GM21619 (cell line): Measurements from ENCODE around the gene CCDC178.

Experiments used
- ATAC-seq: cut with Tn5 transposase; IDR thresholded peaks from one replicate; pipeline ENCODE4 v1.9.1; 2021; ENCODE audit not compliant: unreplicated experiment

Gene CCDC178

DNA sequence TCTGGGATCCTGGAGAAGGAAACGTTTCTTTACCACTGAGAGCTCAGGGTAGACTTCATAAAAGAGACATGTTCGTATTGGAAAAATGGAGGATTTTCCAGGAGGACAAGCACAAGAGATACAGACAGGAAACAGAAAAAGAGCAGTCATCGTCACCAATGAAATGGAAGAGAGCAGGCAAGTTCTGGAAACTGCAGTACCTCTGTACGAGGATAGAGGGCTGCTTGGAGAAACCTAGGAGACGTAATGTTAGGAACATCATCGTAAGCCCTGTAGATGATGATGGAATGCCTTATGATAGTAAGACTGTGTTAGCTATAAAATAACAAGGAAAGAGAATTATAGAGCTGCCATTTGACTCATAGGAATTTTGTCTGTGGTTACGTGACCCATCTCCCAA lies 546.6 kb downstream of the CCDC178 start:
- ATAC-seq = no peak

DNA sequence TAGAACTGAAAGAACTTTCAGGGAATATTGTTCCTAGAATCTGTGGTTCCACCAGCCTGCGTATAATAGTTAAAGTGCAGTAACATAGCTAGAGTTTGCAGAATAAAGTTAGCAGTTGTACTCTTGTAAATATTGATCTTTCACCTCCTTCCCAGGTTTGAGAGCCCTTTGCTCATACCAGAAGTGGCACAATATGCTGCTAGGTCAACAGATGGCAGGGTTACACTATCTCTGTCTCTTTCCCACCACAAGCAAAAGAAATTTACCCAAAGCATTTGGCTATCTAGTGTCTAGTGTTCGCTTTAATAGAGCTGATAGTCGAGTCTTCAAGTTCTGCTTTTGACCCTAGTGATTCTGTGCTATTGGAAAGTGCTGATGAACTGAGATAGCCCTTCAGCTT lies 548.7 kb downstream of the CCDC178 start:
- no peak for ATAC-seq

DNA sequence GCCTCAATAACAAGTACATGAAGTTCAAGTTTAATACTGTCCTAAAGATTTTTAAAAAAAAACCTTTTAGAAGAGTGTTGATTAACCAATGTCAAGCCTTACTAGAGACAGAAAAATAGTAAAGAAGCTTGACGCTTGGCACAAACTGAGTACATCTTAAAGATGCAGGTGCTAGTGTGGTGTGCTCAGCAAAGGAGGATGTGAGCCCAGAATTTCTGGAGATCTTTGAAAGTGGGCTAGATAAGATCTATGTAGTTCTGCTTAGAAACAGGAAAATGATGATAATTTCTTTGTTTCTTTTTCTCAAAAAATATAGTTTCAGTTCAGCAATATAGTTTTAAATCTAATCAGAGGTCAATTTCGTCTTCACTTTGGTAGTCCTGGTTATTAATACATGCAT lies 549.4 kb downstream of the CCDC178 start:
- no peak for ATAC-seq

DNA sequence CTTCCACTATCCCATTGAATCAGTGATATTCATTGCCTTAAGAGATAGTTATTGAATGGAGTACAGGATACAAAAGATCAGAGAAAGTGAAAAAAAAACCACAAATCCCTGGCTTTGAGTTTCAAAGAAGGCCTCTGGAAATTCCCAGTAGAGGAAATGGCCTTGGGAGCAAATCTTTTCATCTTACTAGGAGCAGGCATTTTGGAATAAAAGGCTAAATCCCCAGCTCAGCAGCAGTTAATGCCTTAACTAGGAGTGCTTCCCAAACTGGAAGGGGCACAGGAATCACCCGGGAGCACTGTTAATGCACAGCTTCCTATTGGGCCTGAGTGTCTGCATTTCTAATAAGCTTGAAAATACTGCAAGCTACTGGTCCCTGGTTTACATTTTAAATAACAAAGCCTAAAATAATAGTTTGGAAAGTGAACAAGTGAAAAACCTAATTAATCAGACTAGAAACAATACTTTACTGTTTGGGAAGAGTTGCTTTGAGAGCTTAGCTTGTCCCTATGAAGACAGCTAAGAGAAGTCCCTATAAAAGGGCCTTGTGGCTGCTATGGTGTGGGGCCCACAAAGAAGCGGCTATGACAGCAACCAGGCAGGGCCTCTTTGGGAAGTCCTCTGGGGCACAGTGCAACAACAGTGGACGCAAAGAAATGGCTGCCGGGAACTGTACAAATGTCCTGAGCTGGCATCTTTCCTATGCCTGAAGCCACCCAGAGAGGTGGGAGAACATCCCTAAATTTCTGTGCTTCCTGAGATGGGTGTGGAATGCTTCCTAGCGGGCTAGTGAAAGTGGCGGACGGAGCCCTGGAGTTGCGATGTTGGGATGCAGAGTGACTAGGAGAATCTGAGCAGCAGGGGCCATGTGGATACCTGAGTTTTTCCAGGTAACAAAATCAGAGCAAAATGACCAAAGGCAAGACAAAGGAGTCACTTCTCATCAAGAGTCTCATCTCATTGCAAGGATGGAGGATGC lies 550.6 kb downstream of the CCDC178 start:
- ATAC-seq = no peak

DNA sequence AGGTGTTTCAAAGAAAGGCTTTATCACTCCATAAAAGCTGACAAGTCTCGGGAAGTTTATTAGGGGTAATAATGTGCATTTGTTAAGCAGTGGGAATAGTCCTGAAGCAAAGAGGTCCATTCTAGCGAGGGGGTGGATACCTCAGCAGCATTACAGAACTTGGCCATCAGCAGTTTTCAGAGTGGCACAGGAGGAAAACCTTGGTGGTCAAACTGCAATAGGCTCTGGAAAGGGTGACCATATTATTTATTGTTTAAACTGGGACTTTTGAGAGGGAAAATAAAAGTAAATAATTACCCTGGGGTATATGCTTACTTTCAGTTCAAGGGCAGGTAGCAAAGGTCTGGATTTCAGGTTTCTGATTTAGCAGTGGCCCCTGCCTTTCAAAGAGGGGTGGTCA lies 552.2 kb downstream of the CCDC178 start:
- no peak for ATAC-seq
